Measurements from ENCODE around the gene SNCAIP. TPM values are rescaled to one million over a fixed set of nuclear protein-coding genes. Genes with fewer than 3 reads are reported as not detected.

SNCAIP gene
- total RNA-seq, 2 donors from 2014 or later, result 8.1 to 9.5 TPM

GRCh38 chr5:122390154-122390553 is 78.1 kb downstream of the SNCAIP start:
- no peak for TF ChIP-seq CTCF (IDR thresholded peaks at IDR 0.05)
- DNase-seq (ENCODE audit: low spot score), result no peak

GRCh38 chr5:122390694-122391093 is 78.7 kb downstream of the SNCAIP start:
- H3K4me3 ChIP-seq, result no peak overlapping the region
- no peaks in the 10 kb centered on the region for H3K4me1 ChIP-seq
- no peaks in the 10 kb centered on the region for H3K9me3 ChIP-seq
- no peaks in the 10 kb centered on the region for H3K36me3 ChIP-seq
- no peak for TF ChIP-seq CTCF (IDR thresholded peaks at IDR 0.05)
- no peak overlapping the region for H3K27ac ChIP-seq
- no peak for DNase-seq (ENCODE audit: low spot score)
- H3K27me3 ChIP-seq, result no peaks in the 10 kb centered on the region

More at GRCh38 chr5:122390154-122390553, 78.1 kb downstream of the SNCAIP start:
- H3K4me1 ChIP-seq, result no peaks in the 10 kb centered on the region
- no peak overlapping the region for H3K27ac ChIP-seq
- H3K4me3 ChIP-seq, result no peak overlapping the region
- H3K27me3 ChIP-seq, result no peaks in the 10 kb centered on the region
- no peaks in the 10 kb centered on the region for H3K9me3 ChIP-seq
- no peaks in the 10 kb centered on the region for H3K36me3 ChIP-seq

GRCh38 chr5:122391621-122392020 is 79.6 kb downstream of the SNCAIP start:
- no peaks in the 10 kb centered on the region for H3K4me1 ChIP-seq
- H3K36me3 ChIP-seq, result no peaks in the 10 kb centered on the region
- DNase-seq (ENCODE audit: low spot score), result no peak
- no peak overlapping the region for H3K27ac ChIP-seq
- TF ChIP-seq CTCF (IDR thresholded peaks at IDR 0.05), result no peak
- H3K27me3 ChIP-seq, result no peaks in the 10 kb centered on the region
- no peak overlapping the region for H3K4me3 ChIP-seq
- no peaks in the 10 kb centered on the region for H3K9me3 ChIP-seq

DNA sequence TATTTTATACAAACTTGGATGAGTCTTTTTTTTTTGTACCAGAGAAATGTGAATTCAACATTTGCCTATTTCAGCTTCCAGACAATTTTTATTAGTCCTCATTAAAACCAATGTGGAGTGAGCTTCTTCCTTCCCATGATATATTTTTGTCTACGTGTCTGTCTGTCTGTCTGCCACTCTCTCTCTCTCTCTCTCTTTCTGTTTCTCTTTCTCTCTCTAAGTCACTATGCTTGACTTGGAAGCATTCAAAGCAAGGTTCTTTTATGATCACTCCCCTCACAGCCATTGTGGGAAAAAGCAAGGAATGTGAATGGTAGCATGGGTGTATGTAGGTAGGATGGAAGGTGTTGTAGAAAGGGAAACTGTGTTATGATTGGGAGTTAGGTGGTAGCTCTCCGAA is 80.2 kb downstream of the SNCAIP start:
- Histone ChIP-seq H3K36me3 (no peaks in the 10 kb centered on the region), H3K4me3 (no peak overlapping the region), H3K27me3 (no peaks in the 10 kb centered on the region), H3K27ac (no peak overlapping the region), H3K9me3 (no peaks in the 10 kb centered on the region), H3K4me1 (no peaks in the 10 kb centered on the region)
- DNase-seq (ENCODE audit: low spot score), result no peak
- no peak for TF ChIP-seq CTCF (IDR thresholded peaks at IDR 0.05)

DNA sequence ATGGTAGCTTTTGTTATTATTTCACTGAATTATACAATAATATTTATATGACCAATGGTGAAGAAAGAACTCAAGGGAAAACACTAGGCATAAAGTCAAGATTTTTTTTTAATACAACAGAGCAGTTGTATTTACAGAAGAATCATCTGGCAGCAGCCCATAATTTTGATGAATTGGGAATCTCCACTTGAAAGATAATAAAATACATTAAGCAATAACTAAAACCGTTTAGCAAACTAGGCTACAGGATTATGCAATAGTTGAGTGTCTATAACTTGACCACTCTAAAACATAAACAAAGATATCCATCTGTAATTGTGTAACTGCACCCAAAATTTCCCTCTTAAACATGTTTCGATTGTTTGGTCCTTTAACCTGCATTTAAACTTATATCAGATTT is 80.8 kb downstream of the SNCAIP start:
- no peak overlapping the region for H3K4me3 ChIP-seq

More for the DNA sequence above, 80.8 kb downstream of the SNCAIP start:
- H3K9me3 ChIP-seq, result no peaks in the 10 kb centered on the region
- H3K36me3 ChIP-seq, result no peaks in the 10 kb centered on the region
- H3K27ac ChIP-seq, result no peak overlapping the region
- DNase-seq (ENCODE audit: low spot score), result no peak
- H3K27me3 ChIP-seq, result no peaks in the 10 kb centered on the region
- no peaks in the 10 kb centered on the region for H3K4me1 ChIP-seq
- TF ChIP-seq CTCF (IDR thresholded peaks at IDR 0.05), result no peak

Data from right atrium auricular region (tissue), 2 donors.